Astrocyte (in vitro differentiated cells and primary cell): Measurements from ENCODE around the gene CDY2A. TPM values are rescaled to one million over a fixed set of nuclear protein-coding genes. Genes with fewer than 3 reads are reported as not detected.
"Not testable (repeated sequence)": the region's sequence is repeated elsewhere in the genome, so short reads cannot be mapped to it uniquely, and the experiment has no call there.

ENCODE experiments used
- DNase-seq: peaks from one replicate; pipeline ENCODE4 v3.0.0-alpha.2; 2010; ENCODE audit warnings: low read depth
- FAIRE-seq: peaks from 2 replicates; lab custom pipeline; 2011; peaks lifted over from hg19 to GRCh38; lab: Jason Lieb, UNC
- H2AFZ ChIP-seq: 2 replicates; pipeline ENCODE4 v1.6.0; 2012; ENCODE audit warnings: low read depth, low read length, inconsistent platforms
- H3K27ac ChIP-seq: 2 replicates; pipeline ENCODE4 v1.5.1; 2011; ENCODE audit warnings: low read depth, low read length, inconsistent platforms
- H3K27me3 ChIP-seq: 2 replicates; pipeline ENCODE4 v1.6.0; 2011; ENCODE audit warnings: low read length, inconsistent platforms; ENCODE audit not compliant: insufficient read depth
- H3K36me3 ChIP-seq: 2 replicates; pipeline ENCODE4 v1.5.1; 2011; ENCODE audit warnings: low read length, inconsistent platforms; ENCODE audit not compliant: insufficient read depth
- H3K4me1 ChIP-seq: 2 replicates; pipeline ENCODE4 v1.5.1; 2011; ENCODE audit warnings: low read length, inconsistent platforms; ENCODE audit not compliant: insufficient read depth
- H3K4me2 ChIP-seq: 2 replicates; pipeline ENCODE4 v1.6.0; 2012; ENCODE audit warnings: low read length, inconsistent platforms
- H3K4me3 ChIP-seq: 2 replicates; pipeline ENCODE4 v1.5.1; 2011; ENCODE audit warnings: low read depth, mild to moderate bottlenecking, low read length, inconsistent platforms; ENCODE audit not compliant: insufficient read depth
- H3K79me2 ChIP-seq: 2 replicates; pipeline ENCODE4 v1.6.0; 2012; ENCODE audit warnings: mild to moderate bottlenecking, low read length, inconsistent platforms; ENCODE audit not compliant: insufficient read depth
- H3K9ac ChIP-seq: 2 replicates; pipeline ENCODE4 v1.6.0; 2012; ENCODE audit warnings: mild to moderate bottlenecking, low read length, inconsistent platforms
- H3K9me3 ChIP-seq: 2 replicates; pipeline ENCODE4 v1.5.1; 2012; ENCODE audit warnings: low read depth, mild to moderate bottlenecking, low read length, inconsistent platforms; ENCODE audit not compliant: insufficient read depth
- H4K20me1 ChIP-seq: 2 replicates; pipeline ENCODE4 v1.6.0; 2012; ENCODE audit warnings: low read length, inconsistent platforms; ENCODE audit not compliant: insufficient read depth
- H3K27ac Mint-ChIP-seq: one replicate; pipeline ENCODE4 v1.8.0; 2021; ENCODE audit warnings: mild to moderate bottlenecking, mixed read lengths; ENCODE audit not compliant: unreplicated experiment
- H3K27me3 Mint-ChIP-seq: one replicate; pipeline ENCODE4 v1.8.0; 2021; ENCODE audit warnings: low read depth, mixed read lengths; ENCODE audit not compliant: unreplicated experiment
- H3K36me3 Mint-ChIP-seq: one replicate; pipeline ENCODE4 v1.8.0; 2021; ENCODE audit warnings: low read depth, mixed read lengths; ENCODE audit not compliant: unreplicated experiment
- H3K4me1 Mint-ChIP-seq: one replicate; pipeline ENCODE4 v1.8.0; 2021; ENCODE audit warnings: low read depth, mixed read lengths; ENCODE audit not compliant: unreplicated experiment
- H3K4me3 Mint-ChIP-seq: one replicate; pipeline ENCODE4 v1.8.0; 2021; ENCODE audit warnings: mild to moderate bottlenecking, moderate library complexity, mixed read lengths; ENCODE audit not compliant: unreplicated experiment
- H3K9me3 Mint-ChIP-seq: one replicate; pipeline ENCODE4 v1.8.0; 2021; ENCODE audit warnings: mild to moderate bottlenecking, mixed read lengths; ENCODE audit not compliant: unreplicated experiment
- total RNA-seq: library from RNA; stranded (reverse); gene quantifications from 2 replicates; pipeline ENCODE4 v1.2.1, GENCODE V29; 2021

The CDY2A gene
- total RNA-seq, 1 donor from 2014 or later: not detected

- not testable (repeated sequence) for FAIRE-seq, H3K4me3 Mint-ChIP-seq, H3K4me2 ChIP-seq, H3K36me3 ChIP-seq, H3K27me3 ChIP-seq, H3K4me3 ChIP-seq, H3K4me1 ChIP-seq, H3K27ac ChIP-seq, H3K9ac ChIP-seq, H4K20me1 ChIP-seq, H3K9me3 Mint-ChIP-seq, H3K27ac Mint-ChIP-seq, H3K9me3 ChIP-seq, H3K4me1 Mint-ChIP-seq, H2AFZ ChIP-seq, H3K79me2 ChIP-seq, H3K27me3 Mint-ChIP-seq, H3K36me3 Mint-ChIP-seq, DNase-seq
Measured at GRCh38 chrY:18073464-18073863, 47.9 kb downstream of the CDY2A start.

Other genes starting within 250 kb of the CDY2A start
- gene CDY2B, start 145.6 kb upstream of the CDY2A start, total RNA-seq: not detected in 2 replicates